HFFc6 (cell line): Measurements from ENCODE around the gene SPSB4. TPM values are rescaled to one million over a fixed set of nuclear protein-coding genes. Genes with fewer than 3 reads are reported as not detected.

ENCODE experiments used
- DNase-seq: peaks from one replicate; pipeline ENCODE4 v3.0.0-alpha.2; 2018
- H3K27ac Mint-ChIP-seq: 2 replicates; pipeline ENCODE4 v1.8.0; 2020; ENCODE audit warnings: mild to moderate bottlenecking, mixed read lengths
- H3K27me3 Mint-ChIP-seq: 2 replicates; pipeline ENCODE4 v1.8.0; 2021; ENCODE audit warnings: mild to moderate bottlenecking, moderate library complexity, mixed read lengths; ENCODE audit not compliant: insufficient read depth
- H3K36me3 Mint-ChIP-seq: 2 replicates; pipeline ENCODE4 v1.8.0; 2021; ENCODE audit warnings: low read depth, mixed read lengths
- H3K4me1 Mint-ChIP-seq: 2 replicates; pipeline ENCODE4 v1.8.0; 2020; ENCODE audit warnings: low read depth, mixed read lengths
- H3K4me3 Mint-ChIP-seq: 2 replicates; pipeline ENCODE4 v1.8.0; 2020; ENCODE audit warnings: mild to moderate bottlenecking, moderate library complexity, mixed read lengths
- H3K9me3 Mint-ChIP-seq: 2 replicates; pipeline ENCODE4 v1.8.0; 2020; ENCODE audit warnings: mild to moderate bottlenecking, mixed read lengths
- CTCF ChIP-seq: fragments of 200-600 bp; sonication (generic); IDR thresholded peaks from 2 replicates; pipeline ENCODE4 v1.5.0; 2021; ENCODE audit warnings: antibody characterized with exemption, mild to moderate bottlenecking
- total RNA-seq, 6 experiments: library from RNA; stranded (reverse); fragmentation: NEBNext Ultra II Directional; extraction: Animal tissue kit (Norgen Biotek cat#: 25700); gene quantifications; 2 replicates in 1 of 6; 3 replicates in 5 of 6; pipeline ENCODE4 v1.2.3, GENCODE V29; 2021

SPSB4 gene
- total RNA-seq, 6 experiments from 2014 or later = not detected

- H3K4me3 Mint-ChIP-seq = no peak overlapping the region
- no peak overlapping the region for H3K27ac Mint-ChIP-seq
- H3K27me3 Mint-ChIP-seq = peaks cover 27% of the 10 kb centered on the region
- H3K9me3 Mint-ChIP-seq = no peaks in the 10 kb centered on the region
- H3K4me1 Mint-ChIP-seq = peaks cover 9% of the 10 kb centered on the region; the same call in 1 of the 2 replicates
- TF ChIP-seq CTCF = no peak
- DNase-seq = no peak
- no peaks in the 10 kb centered on the region for H3K36me3 Mint-ChIP-seq
Observed at GRCh38 chr3:141073580-141073979, 22.4 kb downstream of the SPSB4 start.

- no peaks in the 10 kb centered on the region for H3K36me3 Mint-ChIP-seq
- no peak overlapping the region for H3K27ac Mint-ChIP-seq
- peaks cover 27% of the 10 kb centered on the region for H3K27me3 Mint-ChIP-seq
- H3K4me1 Mint-ChIP-seq = peaks cover 9% of the 10 kb centered on the region; the same call in 1 of the 2 replicates
- no peak overlapping the region for H3K4me3 Mint-ChIP-seq
- no peak for DNase-seq
- TF ChIP-seq CTCF = no peak
- no peaks in the 10 kb centered on the region for H3K9me3 Mint-ChIP-seq
Observed at GRCh38 chr3:141074529-141074928, 23.4 kb downstream of the SPSB4 start.

GRCh38 chr3:141076036-141076773, 25.1 kb downstream of the SPSB4 start:
- no peak for DNase-seq

GRCh38 chr3:141076797-141077571, 25.8 kb downstream of the SPSB4 start:
- H3K4me3 Mint-ChIP-seq = peak overlapping the region; percentile 65
- peaks cover 27% of the 10 kb centered on the region for H3K27me3 Mint-ChIP-seq
- H3K9me3 Mint-ChIP-seq = no peaks in the 10 kb centered on the region
- DNase-seq = peak; percentile 9
- H3K4me1 Mint-ChIP-seq = peaks cover 9% of the 10 kb centered on the region; the same call in 1 of the 2 replicates
- no peak overlapping the region; the same call in 1 of the 2 replicates for H3K27ac Mint-ChIP-seq
- TF ChIP-seq CTCF = no peak
- no peaks in the 10 kb centered on the region for H3K36me3 Mint-ChIP-seq

More at GRCh38 chr3:141076036-141076773, 25.1 kb downstream of the SPSB4 start:
- H3K4me1 Mint-ChIP-seq = peaks cover 9% of the 10 kb centered on the region; the same call in 1 of the 2 replicates
- H3K36me3 Mint-ChIP-seq = no peaks in the 10 kb centered on the region
- H3K27me3 Mint-ChIP-seq = peaks cover 27% of the 10 kb centered on the region
- H3K4me3 Mint-ChIP-seq = peak overlapping the region; percentile 8; the same call in 1 of the 2 replicates
- TF ChIP-seq CTCF = no peak
- H3K27ac Mint-ChIP-seq = no peak overlapping the region
- no peaks in the 10 kb centered on the region for H3K9me3 Mint-ChIP-seq

- no peak for TF ChIP-seq CTCF
- H3K4me3 Mint-ChIP-seq = peak overlapping the region; percentile 65
- no peaks in the 10 kb centered on the region for H3K36me3 Mint-ChIP-seq
- H3K27ac Mint-ChIP-seq = no peak overlapping the region
- no peaks in the 10 kb centered on the region for H3K9me3 Mint-ChIP-seq
- no peak for DNase-seq
- peaks cover 9% of the 10 kb centered on the region; the same call in 1 of the 2 replicates for H3K4me1 Mint-ChIP-seq
- peaks cover 27% of the 10 kb centered on the region for H3K27me3 Mint-ChIP-seq
Observed at GRCh38 chr3:141077631-141078030, 26.5 kb downstream of the SPSB4 start.
